Activated CD4-positive, alpha-beta T cell treated with anti-CD3 and anti-CD28 coated beads for 1 hour (primary cell): Measurements from ENCODE around the gene KIF26A.

Experiments
- DNase-seq: peaks from one replicate; pipeline ENCODE4 v3.0.0-alpha.2; 2020

Gene KIF26A

DNA sequence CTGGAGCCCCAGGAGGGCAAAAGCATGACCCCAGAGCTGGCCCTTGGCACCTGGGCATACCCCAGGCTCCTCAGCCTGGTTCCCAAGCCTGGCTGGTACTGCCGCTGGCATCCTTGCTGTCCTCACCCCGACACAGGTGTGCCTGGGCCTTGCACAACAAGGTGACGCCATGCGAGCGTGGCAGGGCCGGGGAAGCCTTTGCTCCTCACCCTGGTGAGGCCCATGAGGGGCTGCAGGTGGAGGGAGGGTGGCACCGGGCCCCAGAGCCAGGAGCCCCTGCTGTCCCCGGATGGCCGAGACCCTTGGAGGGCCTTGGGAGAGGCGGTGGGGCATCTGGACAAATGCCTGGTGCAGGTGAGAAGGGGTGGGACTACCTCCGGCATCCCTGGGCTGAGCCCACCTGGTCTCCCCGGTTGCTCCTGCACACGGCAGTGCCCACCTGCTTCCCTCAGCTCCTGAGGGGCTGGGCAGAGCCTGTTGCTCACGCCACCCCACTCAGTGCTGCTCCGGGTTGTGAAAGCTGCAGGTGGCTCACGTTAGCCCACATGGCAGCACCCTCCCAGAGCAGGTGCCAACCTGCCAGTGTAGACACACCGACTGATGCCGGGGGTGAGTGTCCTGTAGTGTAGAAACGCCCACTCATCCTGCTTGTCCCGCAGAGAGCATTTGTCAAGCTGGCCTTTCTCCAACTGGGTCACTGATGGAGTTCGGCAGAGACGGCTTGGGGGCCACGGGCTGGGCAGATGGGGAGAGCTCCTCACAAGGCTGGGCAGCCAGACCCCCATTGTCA, 24.6 kb upstream of the KIF26A start:
- DNase-seq, result no peak

DNA sequence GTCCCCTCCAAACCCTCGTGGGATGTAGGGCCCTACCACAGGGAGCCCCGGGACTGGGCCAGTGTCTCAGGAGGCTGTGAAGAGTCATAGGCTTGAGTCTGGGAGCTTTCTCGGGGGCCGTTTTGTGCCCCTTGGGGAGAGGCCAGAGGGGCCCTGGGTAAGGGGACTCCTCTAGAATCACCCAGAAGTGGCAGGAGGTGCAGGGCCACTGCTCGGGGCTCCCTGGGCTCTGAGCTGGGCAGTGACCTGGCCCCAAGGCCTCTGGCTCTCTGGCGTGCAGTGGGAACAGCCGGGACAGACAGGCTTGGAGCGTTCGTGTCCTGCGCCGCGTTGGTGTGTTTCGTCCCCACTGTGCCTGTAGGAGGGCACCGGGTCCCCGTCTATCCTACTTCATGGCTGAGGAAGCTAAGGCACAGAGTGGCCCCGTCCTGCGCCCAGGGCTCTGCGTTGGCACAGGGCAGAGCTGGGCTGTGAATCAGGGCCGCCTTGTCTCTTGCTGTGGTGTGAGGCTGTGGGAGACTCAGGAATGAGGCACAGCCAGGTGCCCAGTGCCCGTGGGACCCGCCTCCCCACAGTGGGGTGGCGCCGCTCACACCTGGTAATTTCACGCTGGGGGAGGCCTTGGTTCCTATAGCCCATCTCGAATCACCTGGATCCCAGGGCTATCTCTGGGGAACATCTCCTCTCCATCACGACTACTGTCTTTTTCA, 23.8 kb upstream of the KIF26A start:
- no peak for DNase-seq

DNA sequence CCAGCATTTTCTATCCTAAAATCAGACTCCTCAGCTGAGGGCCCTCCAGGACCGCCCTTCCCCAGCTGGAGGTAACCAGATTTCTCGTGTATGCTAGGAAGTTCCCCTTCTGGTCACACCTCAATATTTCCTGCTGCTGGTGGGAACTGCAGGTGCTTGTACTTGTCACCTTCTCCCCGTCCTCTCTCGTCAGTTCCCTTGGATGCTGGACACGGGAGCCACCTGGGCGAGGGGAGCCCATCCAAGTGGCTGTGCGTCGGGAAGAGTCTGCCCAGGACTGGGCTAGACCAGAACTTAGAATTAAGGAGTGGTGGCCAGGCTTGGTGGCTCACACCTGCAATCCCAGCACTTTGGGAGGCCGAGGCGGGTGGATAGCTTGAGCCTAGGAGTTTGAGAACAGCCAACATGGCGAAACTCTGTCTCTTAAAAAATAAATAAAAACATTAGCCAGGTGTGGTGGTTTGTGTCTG, 23.2 kb upstream of the KIF26A start:
- DNase-seq, result no peak

DNA sequence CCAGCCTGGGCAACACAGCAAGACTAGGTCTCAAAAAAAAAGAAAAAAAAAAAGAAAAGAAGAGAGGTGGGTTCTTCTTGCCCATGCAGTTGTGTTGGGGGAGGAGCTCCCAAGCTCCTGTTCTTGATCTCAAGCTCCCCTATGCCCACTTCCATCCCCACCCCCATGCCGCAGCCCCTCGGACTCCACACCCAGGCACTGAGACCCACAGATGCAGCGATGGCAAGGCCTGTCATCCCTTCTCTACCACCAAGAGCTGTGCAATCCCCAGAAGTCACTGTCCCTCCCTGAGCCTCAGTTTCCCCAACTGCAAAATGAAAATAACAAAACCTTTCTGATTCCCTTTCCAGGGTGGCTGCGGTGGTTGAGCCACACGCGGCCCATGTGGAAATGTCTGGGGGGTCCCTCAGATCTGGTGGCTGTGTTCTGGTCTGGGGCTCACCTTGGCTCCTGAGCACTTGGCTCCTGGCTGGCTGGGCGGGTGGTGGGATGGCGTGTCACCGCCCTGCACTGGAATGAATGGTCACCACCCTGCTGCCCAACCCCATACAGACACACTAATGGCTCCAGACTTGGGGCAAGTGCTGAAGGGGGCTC, 22.6 kb upstream of the KIF26A start:
- no peak for DNase-seq

DNA sequence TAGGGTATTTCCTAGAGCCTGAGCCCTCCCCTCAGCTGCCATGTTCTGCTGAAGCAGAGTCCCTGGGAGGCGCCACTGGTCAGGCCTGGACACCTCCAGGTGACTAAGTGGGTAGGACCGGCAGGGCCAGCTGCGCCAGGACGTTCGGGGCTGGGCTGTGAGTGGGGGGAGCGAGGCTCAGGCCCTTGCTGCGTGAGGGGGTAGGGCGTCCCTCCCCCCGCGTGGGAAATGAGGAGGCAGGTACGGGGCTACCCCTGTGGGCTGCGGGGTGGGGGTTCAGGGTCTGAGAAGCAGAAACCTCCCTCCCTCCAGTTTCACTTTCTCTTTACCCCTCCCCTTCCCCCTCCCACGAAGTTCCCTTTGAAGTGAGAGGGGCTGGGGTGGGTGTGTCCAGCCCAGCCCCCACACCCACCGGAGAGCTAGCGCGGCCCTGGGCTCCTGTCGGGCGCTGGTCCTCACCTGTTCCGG, 22.1 kb upstream of the KIF26A start:
- DNase-seq, result no peak

DNA sequence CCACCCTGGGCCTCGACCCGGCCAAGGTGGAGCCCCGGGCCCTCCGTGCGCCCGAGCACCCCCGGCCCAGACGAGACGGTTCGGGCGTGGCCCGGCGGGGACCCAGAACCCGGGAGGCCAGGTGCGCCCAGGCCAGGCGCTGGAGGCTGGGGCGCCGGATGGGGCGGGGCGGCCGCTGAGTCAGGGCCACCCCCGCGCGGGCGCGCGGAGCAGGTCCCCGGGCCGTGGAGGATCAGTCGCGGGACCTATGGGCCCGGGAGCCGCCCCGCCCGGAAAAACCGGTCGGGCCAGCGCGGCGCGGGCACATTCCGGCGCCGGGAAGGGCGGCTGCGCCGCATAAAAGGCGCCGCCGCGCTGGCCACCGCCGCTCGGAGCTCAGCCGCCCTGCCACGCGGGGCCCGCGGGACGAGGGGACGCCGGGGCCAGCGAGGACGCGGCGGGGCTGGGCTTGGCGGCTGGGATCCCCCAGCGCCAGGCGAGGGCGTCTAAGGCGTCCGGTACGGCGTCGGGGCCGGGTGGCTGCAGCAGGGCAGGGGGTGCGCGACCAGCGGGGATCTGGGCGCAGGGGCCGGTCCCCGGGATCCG, 21.5 kb upstream of the KIF26A start:
- no peak for DNase-seq

DNA sequence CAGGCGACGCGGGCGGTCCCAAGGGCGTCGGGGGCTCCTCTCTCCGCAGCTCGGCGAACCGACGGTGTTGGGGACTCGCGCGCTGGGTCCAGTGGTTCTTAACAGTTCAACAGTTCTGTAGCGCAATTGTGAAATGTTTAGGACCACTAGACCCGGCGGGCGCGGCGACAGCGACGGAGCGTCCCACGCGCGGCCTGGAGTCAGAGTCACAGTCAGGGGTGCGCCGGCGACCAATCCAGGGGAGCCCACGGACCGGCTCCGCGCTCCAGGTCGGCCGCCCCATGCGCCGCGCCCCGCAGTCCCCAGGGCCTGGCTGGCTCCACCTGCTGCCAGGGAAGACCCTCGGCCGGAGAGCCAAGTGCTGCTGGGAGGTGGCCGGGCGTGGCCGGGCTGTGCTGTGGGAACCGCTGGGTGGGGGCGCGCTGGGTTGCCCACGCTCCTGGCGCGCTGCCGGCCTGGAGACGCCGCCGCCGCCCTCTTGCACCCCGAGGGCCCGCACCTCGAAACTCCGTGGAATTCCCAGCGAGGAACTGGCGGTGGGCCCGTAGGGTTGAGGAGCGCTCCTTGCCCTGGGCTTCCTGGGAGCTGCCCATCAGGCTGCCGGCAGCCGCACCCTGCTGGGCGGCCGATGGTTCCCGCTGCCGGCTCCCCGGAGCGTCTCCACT, 20.9 kb upstream of the KIF26A start:
- DNase-seq, result no peak

DNA sequence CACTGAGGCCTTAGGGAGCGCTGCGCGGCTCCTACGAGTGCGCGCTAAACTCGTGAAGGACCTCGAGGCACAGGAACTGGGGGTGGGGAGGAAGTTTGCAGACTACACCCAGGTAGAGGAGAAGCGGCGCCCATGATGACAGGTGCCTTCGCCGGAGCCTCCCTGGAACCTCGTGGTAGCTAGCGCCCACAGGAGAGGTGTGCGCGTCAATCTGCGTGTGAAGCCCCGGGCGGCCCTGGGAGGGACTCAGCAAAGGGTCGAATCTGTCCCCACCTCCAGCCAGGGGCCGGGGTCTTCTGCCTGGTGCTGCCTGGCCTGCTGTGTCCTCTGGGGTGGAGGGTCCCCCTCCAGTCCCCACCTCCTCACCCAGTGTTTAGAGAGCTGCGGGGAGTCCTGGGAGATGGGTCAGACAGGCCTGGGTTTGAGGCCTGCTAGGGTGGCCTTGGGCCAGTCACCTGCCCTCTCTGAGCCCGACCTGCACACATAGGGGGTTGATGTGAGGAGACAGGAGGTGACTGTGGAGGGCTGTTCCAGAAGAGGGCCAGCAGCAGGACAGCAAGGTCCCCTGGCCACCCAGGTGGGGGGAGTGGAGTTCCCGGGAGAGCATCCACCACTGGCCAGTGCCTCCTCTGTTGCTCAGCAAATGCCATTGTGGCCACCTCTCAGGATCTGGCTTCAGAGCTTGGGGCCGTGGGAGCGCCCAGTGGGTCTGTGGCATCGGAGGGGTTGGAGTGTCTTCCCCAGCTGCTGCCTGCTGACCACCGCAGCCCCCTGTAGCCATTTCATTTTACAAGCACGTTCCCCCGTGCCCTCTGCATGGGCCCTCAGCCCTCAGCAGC, 20.2 kb upstream of the KIF26A start:
- DNase-seq, result no peak

DNA sequence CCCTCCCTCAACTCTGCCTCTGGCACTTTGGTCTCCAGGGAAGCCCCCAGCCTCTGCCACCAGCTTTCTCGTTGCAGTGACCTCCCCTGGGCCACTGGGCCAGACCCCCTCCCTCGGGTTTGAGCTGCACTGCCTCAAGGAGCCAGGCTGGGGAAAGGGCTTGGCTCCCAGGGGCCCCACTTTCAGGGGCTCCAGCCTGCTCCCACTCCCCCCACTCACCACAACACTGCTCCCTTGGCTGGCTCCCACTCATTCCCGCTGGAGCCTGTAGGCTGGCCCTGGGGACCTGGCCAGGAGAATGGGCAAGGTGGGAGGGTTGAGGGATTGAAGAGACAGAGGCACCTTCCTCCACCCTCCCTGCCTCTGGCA, 19.3 kb upstream of the KIF26A start:
- no peak for DNase-seq

DNA sequence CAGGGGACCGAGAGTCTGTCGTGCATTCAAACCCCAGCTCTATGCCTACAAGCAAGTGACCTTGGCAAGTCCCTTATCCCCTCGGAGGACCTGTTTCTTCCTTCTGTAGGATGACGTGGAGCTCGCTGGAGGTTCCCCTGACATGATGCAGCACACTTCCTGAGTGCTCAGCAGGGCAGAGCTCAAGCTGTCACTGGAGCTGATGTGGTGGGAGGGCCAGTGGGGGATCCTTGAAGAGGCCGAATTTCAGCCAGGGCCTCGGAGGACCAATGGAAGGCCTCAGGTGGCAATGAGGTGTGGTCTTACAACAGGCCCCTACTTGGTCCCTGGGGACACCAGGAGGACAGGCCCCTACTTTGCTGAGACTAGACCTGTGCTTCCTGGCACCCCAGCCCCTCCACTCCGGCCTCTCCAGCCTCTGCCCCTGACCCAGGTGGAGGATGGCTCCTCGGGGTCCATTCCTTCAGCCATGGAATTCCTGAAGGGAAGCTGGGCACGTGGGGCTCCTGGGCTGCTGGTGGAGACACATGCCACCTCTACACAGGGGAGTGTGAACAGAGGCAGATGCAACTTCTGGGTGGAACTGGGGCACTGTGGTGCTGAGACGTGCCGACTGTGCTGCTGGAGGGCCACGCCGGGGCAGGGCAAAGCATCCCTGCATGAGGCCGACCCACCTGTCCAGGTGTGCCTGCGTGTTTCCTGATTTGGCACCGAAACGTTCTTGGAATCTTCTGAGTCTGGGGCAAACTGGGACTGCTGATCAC, 18.7 kb upstream of the KIF26A start:
- DNase-seq, result no peak

DNA sequence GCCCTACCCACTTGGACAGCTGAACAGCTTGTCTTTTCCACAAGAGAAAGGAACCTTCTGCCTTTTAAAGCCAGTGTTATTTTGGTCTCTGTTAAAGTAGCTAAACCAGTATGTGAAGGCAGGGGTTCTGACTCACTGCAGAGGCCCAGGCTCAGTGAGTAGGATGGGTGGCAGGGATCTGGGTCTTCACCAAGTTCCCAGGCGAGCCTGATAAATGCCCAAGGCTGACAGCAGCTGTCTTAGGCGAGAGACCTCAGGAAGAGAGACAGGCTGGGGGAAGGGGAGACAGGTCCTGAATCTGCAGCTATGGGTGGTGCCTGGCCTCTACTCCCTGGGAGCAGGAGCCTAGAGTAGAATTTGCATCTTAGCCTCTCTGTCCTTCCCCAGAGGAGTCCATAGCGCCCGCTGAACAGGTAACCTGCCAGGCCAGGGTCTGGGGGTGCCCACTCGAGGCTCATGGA, 18.1 kb upstream of the KIF26A start:
- DNase-seq, result no peak

DNA sequence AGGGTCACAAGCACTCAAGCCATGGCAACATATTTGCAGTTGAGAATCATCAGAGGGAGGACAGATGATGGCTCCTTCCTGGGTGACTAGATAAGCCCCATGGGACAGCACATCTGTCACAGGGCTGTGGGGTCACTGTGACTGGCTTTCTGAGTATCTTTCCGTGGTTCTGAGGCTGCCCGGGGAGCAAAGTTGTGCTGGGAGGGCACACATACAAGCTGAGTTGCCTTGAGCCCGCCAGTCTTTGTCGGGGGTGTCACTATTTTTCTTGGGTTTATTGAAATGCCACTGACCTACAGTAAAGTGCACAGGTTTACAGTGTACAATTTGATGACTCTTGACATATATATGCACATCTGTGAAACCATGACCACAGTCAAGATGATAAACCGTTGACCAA, 17.2 kb upstream of the KIF26A start:
- DNase-seq, result no peak

DNA sequence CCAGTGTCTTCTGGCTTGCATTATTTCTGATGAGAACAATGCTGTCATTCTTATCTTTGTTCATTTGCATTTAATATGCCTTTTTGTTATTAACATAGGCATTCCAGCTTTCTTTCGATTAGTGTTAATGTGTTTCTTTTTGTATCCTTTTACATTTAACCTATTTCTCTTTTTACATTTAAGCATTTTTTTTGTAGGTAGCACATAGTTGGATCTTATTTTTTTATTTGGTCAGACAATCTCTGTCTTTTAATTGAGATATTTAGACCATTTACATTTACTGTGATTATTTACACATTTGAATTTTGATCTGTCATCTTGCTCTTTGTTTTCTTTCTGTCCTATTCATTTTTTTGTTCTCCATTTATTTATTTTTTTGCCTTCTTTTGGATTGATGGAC, 14.5 kb upstream of the KIF26A start:
- DNase-seq, result no peak

DNA sequence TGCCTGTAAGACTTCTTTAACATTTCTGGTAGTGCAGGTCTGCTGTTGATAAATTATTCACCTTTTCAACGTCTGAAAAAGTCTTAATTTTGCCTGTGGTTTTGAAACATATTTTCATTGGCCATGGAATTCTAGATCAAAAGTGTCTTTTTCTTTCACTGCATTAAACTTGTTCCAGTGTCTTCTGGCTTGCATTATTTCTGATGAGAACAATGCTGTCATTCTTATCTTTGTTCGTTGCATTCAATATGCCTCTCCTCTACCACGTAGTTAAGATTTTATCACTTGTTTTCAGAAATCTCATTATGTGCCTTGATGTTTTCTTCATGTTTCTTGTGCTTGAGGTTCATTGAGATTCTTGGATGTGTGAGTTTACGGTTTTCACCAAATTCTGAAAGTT, 13.4 kb upstream of the KIF26A start:
- DNase-seq, result no peak

DNA sequence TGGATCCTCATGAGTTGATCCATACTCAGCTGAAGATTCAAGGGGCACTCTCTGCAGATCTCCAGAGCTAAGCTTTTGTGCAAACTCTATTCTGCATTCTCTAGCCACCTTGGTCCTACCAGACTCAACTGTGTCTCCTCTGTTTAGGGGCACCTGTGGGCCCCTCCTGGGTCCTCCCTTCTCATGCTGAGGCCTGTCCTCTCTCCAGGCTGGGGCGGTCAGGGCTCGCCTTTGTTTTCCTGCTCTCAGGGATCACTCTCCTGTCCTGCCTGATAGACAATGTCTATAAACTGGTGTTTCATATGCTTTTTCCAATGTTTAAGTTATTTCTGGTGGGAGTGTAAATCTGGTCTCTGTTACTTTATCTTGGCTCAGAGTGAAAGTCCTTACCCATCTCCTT, 11.6 kb upstream of the KIF26A start:
- DNase-seq, result no peak

DNA sequence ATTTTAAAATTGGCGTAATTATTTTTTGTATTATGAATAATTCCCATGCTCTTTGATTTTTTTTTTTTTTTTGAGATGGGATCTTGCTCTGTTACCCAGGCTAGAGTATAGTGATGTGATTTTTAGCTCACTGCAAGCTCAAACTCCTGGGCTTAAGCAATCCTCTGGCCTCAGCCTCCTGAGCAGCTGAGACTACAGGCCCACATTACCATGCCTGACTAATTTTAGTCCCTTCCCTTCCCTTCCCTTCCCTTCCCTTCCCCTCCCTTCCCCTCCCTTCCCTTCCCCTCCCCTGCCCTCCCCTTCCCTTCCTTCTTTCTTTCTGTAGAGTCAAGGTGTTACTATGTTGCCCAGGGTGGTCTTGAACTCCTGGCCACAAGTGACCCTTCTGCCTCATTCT, 9.4 kb upstream of the KIF26A start:
- DNase-seq, result no peak

DNA sequence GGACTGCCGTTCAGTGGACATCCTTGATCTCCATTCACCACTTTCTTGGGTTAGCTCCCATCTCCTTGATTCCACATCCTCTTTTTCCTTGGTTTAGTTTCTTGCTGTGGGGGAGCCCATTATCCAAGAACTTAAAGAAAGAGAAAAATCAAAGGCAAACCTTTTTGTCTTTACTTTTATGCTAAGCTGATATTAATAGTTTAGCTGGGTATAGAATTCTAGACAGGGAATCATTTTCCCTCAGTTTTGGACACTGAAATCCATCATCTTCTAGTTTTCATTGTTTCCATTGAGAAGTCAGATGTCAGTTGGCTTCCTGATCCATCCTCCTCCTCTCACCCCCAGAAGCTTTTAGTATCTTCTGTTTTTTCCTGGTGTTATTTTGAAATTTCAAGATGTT, 8.8 kb upstream of the KIF26A start:
- no peak for DNase-seq

DNA sequence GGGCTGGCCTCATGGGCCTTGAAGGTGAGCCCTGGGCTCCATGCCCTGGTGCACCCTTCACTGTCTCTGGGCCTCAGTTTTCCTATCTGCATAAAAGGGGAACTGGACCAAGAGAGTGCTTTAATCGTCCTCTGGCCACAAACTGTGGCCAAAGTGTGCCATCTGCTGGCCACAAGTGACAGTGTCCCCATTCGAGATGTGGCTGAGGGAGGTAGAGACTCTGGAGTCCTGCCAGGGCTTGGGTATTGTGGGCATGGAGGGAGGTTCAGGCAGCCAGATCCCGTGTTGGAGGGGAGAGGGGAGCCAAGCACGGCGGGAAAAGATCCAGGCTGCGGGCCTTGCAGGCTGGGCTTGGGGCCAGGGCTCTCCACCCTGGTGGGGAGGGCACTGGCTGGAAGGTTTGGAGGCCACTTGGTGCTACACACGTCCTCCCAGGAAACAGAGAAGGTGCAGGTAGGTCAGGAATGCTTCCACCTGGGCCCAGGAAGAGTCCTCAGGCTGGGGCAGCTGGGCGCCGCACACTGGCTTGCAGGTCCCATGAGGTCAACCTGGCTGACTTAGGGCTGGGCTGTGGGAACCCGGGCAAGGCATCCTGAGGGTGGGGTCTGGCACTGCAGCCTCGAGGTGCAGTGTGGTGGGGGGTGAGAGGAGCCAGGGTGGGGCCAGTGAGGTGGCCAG, 7.3 kb upstream of the KIF26A start:
- no peak for DNase-seq

DNA sequence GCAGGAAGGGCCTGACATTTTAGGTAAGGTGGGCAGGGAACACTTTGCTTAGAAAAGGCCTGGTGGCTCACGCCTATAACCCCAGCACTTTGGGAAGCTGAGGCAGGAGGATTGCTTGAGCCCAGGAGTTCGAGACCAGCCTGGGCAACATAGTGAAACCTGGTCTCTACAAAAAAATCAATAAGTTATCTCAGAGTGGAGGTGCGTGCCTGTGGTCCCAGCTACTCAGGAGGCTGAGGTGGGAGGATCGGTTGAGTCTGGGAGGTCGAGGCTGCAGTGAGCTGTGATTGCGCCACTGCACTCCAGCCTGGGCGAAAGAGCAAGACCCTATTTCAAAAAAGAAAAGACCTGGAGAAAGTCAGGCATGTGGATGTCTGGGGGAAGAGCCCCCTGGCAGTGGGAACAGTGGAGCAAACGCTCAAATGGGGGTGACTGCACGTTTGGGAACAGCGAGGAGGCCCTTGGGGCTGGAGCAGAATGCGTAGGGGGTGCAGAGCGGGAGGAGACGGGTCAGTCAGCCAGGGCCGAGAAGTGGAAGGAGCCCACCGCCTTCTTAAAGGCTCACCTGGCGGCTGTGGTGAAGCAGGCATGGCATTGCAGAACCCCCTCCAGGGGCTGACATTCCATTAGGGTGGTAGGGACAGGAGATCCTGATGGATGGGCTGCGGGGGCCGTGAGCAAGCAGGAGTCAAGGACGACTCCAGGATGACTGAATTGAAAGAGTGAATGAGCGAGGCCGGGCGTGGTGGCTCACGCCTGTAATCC, 6.2 kb upstream of the KIF26A start:
- DNase-seq, result no peak

DNA sequence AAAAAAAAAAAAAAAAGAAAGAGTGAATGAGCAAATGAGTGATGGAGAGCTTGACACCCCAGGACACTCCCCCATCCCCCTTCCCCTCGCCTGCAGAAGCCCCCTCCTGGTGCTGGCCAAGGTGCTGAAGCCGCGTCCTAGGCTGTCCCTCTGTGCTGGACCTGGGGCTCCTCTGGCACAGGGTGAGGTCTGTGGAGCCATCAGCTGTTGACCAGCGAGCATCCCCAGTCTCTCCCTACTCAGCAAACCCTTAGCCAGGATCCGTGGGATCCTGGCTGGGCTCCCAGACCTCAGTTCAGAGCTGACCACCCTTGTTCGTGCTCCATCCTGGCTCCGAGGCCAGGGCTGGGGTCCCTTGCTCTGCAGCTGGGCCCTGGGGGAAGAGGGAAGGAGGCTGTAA, 5.4 kb upstream of the KIF26A start:
- no peak for DNase-seq
